VCaP (cell line): ENCODE results near the gene CREB3L2.

Experiments used
- H3K27ac ChIP-seq: fragments of 450-650 bp; 2 replicates; pipeline ENCODE4 v1.5.1; 2017
- TF ChIP-seq, protein P1 (sequence below): fragments of 450-650 bp; conservative IDR thresholded peaks from 2 replicates; pipeline ENCODE4 v1.5.1; 2017; ENCODE audit warnings: mild to moderate bottlenecking, moderate library complexity

The CREB3L2 gene

GRCh38 chr7:137953043-137953664 is 48.7 kb downstream of the CREB3L2 start:
- peak overlapping the region; percentile 91 for H3K27ac ChIP-seq
- TF ChIP-seq, protein P1, sequence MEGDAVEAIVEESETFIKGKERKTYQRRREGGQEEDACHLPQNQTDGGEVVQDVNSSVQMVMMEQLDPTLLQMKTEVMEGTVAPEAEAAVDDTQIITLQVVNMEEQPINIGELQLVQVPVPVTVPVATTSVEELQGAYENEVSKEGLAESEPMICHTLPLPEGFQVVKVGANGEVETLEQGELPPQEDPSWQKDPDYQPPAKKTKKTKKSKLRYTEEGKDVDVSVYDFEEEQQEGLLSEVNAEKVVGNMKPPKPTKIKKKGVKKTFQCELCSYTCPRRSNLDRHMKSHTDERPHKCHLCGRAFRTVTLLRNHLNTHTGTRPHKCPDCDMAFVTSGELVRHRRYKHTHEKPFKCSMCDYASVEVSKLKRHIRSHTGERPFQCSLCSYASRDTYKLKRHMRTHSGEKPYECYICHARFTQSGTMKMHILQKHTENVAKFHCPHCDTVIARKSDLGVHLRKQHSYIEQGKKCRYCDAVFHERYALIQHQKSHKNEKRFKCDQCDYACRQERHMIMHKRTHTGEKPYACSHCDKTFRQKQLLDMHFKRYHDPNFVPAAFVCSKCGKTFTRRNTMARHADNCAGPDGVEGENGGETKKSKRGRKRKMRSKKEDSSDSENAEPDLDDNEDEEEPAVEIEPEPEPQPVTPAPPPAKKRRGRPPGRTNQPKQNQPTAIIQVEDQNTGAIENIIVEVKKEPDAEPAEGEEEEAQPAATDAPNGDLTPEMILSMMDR, result no peak

DNA sequence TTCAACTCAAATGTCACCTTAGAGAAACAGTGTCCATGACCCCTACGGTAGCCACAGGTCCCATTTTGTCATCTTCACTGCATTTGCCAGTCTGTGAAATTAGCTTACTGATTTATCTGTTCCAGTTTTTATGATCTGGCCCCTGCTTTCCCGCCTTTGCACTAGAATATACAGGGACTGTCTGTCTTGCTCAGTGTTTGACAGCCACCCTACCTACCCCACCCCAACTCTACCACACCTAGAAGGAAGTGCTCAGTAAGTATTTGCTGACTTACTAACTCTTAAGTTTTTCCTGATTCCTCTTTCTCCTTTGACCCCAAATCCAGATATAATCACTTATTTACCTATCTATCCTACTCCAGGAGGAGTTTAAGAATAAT is 49.5 kb downstream of the CREB3L2 start:
- H3K27ac ChIP-seq, result peak overlapping the region; percentile 91
- TF ChIP-seq, protein P1, result no peak

- TF ChIP-seq, protein P1, result no peak
Observed at GRCh38 chr7:137951700-137952425, 50.0 kb downstream of the CREB3L2 start.

DNA sequence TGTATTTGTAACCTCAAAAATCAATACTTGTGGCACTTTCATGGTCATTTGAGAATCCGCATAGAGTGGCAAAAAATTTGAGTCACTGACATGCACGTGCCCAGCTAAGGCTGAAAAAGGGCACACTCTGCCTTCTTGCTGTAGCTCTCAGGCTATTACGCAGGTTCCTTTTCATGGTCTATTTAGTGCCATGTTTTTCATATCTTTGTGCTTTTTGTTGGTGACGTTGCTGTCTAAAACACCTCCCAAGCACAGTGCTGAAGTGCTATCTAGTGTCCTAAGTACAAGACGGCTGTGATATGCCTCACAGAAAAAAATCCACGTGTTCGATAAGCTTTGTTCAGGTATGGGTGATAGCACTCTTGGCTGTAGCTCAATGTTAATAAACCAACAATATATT is 50.9 kb downstream of the CREB3L2 start:
- H3K27ac ChIP-seq, result peak overlapping the region; percentile 91
- TF ChIP-seq, protein P1, result no peak

More at GRCh38 chr7:137951700-137952425, 50.0 kb downstream of the CREB3L2 start:
- peak overlapping the region; percentile 91 for H3K27ac ChIP-seq

DNA sequence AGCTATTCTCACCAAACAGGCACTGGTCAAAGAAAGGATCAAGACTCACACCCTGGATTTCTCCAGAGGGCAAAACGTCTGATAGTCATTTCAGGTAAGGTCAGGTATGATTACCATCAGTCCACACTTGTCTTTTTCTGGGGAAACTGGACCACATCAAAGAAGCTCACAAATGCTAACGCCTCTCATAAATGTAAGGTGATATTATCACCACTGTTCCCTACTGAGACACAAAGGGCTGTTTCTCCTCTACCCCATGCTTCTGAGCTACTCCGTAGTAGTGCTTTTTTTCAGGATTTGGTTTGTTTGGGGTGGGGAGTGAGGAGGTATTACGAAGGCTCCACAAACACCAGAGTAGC is 51.6 kb downstream of the CREB3L2 start:
- TF ChIP-seq, protein P1, result no peak
- H3K27ac ChIP-seq, result peak overlapping the region; percentile 91

DNA sequence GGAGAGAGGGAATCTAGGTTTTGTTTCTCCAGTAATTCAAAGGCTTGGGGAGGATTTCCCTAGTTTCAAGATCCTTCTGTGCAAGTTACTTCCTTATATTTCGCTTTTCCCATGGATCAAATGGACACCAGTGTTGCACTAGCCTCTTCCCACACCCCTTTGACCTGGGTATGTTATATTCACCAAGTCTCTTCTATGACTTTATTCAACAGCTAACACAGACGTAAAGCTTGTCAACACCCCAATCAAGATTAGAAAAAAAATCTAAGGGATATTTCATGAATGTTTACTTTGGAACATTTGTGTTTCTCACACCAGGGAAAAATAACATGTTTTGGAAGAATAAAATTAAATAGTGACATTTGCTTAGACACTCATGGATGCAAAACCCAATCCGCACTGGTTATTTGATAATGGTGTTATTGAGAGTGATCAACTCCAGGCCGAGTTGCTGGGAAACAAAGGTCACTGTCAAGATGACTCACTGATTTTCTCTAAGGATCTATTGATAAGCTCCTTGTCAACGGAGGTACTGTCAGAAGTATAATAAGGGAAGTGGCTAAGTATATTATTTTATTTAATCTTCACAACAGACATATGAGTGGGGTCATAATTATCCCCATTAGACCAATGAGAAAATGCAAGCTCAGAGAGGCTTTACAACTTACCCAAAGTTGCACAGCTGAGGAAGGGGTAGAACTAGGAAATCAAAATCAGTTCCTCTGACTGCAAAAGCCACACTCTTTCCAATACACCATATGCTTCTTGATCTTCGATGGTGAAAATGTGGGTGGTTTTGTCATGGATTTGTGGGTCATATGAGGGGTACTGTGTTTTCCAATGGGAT is 52.2 kb downstream of the CREB3L2 start:
- peak overlapping the region; percentile 91 for H3K27ac ChIP-seq
- TF ChIP-seq, protein P1, result no peak

GRCh38 chr7:137948845-137949330 is 53.0 kb downstream of the CREB3L2 start:
- TF ChIP-seq, protein P1, result no peak
- H3K27ac ChIP-seq, result peak overlapping the region; percentile 91
